Activated T-cell treated with anti-CD3 and anti-CD28 coated beads for 48 hours (primary cell): ENCODE results near the gene ZNF737.
A peak's percentile ranks its signal among the peaks of the same experiment; 100 is the strongest.
"Not testable (repeated sequence)": the region's sequence is repeated elsewhere in the genome, so short reads cannot be mapped to it uniquely, and the experiment has no call there.

Experiments
- DNase-seq: peaks from one replicate; pipeline ENCODE4 v3.0.0-alpha.2; 2020; ENCODE audit warnings: low read depth

Gene ZNF737

DNA sequence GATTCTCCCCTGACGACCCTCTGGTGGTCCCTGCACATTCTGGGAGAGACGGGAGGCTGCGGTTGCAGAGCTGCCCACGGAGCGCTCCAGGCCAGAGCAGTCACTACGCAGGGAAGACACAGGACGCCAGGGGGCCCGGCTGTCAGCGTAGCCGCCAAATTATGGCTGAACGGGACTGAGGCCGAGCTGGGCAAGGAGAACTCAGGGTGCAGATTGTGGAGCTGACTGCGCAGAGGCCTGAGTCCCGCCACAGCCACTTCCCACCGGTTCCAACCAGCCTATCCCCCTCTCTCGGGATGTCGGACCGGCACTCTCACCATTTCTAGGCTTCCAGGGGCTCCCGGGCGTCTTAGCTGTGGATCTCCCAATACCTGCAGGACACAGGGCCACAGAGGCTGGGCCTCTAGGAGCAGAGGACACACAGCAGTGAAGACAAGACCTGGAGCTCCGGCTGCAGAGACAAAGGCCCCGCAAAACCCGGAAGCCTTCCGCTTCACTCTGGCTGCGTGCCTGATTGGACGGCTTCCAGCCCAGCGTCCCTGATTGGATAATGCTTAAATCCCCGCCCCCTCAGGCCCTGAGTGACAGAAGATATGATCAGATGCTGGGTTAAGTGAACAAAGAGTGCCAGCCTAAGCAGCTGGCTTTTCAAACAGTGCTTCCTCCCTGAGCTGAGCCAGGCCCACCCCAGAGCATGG is at the start of gene ZNF737:
ZNF737 (minus strand) TSS at position 461 of the 698 bp plus-strand sequence; CDS start at position 320, 141 bp downstream.
- peak; percentile 83 for DNase-seq

DNA sequence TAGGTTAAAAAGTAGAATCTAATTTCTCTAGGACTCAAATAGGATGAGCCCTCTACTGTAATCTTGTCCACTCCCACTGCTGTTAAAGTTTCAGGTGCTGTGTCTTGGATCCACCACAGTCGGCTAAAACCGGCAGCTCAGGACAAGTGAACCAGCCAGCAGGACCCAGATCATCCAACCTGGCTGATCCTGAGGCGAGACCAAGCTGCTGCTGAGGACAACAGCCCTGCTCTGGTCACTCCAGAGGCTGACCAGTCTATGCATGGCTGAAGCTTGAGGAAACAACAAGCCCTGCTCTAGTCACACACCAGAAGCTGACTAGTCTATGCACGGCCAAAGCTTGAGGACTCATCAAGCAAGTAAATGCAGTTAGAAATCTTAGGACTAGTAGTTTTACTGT is 49.4 kb upstream of the ZNF737 start:
- not testable (repeated sequence) for DNase-seq

DNA sequence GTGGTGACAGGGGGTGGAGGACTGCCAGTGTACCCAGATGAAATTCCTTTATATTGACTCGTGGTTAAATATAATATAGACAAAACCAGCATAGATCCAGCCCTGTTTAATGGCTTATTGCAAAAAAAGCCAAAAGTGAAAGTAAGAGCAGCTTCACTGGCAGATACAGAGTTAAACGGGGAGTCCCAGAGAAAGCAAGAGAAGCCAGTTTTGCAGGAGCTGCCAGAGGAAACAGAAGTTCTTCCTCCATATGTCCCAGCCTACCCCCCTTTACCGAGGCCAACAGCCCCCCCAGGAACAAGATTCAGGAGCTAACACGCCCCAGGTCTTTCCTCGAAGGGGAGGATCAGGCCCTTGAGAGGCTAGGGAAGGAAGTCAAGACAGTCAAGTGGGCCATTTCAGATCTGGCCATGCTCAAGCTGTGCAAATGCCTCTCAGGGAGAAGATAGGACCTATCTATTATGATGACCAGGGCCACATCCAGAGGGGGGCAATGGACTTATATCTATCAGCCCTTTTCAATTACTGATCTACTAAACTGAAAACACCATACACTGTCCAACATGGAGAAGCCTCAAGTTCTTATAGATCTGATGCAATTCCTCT is 47.2 kb upstream of the ZNF737 start:
- no peak for DNase-seq

DNA sequence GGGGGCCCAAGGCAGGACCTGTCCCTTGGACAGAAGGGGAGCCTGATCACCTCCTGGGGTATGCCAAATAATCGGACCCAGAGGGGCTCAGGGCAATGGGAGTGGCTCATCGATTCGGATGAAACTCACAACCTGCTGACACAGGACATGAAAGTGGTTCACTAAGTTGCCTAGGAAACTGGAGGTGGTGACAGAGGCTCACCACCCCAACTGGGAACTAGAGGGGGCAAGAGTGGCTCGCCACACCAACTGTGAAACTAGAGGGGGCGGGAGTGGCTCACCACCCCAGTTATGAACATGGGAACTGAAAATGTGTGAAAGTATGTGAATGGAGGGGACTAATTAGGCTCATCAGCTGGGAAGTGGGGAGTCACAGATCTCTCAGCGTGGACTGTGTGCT is 46.3 kb upstream of the ZNF737 start:
- no peak for DNase-seq

DNA sequence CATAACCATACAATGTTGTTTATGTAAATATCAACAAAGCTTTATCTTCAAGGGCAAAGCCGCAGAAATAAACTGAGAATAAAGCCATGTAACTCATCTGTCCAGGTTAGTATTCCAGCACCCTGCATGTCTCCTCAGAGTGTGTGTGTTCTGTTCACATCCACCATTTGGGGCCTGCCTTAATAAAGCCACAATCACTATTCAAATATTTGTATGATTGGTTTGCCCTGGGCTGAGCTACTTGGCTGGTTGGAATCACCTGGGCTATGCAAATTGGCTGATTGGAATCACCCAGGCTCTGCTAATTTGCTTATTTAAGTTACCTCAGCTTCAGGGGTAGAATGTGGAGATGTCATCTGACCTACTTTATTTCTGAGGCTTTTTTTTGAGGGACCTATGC is 42.4 kb upstream of the ZNF737 start:
- no peak for DNase-seq

DNA sequence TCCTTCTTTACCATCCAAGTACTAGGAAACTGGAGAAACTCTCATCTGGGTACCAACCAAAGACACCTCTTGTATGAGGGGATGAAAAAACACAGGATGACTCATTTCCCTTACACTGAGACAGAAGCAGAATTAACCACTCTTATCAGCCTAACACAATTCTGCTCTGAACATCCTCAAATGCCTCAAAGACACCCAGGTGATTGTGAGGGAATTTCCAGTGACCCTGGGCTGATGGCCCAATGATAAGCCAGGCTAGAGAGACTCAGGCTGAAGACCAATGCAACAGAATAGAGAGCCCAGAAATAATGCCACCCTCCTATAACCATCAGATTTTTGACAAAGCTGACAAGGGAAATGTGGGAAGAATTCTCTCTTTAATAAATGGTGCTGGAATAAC is 7.0 kb downstream of the ZNF737 start:
- DNase-seq = no peak

DNA sequence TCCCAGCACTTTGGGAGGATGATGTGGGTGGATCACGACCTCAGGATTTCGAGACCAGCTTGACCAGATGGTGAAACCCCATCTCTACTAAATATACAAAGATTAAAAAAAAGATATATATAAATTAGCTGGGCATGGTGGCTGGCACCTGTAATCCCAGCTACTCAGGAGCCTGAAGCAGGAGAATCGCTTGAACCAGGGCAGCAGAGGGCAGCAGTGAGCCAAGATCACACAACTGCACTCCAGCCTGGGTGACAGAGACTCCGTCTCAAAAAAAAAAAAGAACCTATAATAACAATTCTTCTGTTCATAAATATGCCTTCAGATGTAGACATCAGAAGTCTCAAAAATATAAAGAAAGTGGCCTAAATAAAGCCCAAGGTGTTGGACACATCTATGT is 7.6 kb downstream of the ZNF737 start:
- DNase-seq = peak; percentile 4

DNA sequence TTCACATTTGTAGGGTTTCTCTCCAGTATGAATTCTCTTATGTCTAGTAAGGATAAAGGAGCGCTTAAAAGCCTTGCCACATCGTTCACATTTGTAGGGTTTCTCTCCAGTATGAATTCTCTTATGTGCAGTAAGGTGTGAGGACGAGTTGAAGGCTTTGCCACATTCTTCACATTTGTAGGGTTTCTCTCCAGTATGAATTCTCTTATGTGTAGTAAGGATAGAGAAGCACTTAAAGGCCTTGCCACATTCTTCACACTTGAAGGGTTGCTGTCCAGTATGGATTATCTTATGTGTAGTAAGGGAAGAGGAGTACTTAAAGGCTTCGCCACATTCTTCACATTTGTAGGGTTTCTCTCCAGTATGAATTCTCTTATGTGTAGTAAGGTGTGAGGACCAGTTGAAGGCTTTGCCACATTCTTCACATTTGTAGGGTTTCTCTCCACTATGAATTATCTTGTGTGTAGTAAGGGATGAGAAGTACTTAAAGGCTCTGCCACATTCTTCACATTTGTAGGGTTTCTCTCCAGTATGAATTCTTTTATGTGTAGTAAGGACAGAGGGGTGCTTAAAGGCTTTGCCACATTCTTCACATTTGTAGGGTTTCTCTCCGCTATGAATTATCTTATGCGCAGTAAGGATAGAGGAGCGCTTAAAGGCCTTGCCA is 20.8 kb downstream of the ZNF737 start:
- not testable (repeated sequence) for DNase-seq

DNA sequence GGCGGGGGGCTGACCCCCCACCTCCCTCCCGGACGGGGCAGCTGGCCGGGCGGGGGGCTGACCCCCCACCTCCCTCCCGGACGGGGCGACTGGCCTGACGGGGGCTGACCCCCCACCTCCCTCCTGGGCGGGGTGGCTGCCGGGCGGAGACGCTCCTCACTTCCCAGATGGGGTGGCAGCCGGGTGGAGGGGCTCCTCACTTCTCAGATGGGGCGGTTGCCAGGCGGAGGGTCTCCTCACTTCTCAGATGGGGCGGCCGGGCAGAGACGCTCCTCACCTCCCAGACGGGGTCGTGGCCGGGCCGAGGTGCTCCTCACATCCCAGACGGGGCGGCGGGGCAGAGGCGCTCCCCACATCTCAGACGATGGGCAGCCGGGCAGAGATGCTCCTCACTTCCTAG is 35.3 kb downstream of the ZNF737 start:
- DNase-seq = not testable (repeated sequence)

DNA sequence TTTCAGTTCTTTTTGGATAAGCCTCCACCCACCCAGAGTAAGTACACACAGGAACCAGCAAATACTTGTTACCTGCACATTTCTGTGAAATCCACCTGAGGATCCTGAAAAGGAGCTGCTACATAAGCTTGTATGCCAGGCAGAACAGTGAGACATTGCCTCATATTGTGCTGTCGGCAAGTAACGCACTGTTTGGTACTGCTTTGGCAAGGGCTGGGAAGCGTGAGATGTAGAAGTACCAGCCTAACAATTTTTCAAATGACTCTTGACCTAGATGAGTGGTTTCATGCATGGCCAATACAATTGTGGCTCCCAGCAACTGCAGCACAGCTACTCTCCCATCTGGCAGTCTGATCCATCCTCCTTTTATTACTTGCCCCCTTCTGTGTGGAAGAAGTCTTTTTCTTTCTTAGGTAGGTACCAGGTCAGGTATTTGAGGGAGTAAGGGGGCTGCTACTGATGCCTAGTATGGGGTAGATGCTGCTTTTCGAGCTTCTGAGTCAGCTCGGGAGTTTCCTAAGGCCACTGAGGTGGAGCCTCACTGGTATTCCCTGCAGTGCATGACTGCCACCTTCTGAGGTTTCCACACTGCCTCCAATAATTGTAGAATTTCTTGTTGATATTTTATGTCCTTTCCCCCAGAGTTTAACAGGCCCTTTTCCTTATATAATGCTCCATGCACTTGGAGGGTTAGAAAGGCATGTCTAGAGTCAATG is 52.2 kb downstream of the ZNF737 start:
- no peak for DNase-seq

DNA sequence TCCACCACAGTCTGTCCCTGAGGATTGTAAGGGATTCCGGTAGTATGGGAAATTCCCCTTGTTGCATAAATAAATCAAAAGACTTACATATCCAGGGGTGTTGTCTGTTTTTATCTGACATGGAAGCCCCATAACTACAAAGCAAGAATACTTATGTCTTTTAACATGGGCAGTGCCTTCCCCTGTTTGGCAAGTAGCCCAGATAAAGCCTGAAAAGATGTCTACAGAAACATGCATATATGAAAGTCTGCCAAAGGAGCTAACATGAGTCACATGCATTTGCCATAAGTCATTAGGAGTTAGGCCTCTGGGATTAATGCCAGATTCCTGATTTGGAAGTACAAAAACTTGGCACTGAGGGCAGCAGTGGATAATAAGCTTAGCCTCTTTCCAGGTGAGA is 62.1 kb downstream of the ZNF737 start:
- no peak for DNase-seq
